NCI-H1436 treated with DMSO at 0.1 percent for 48 hours (cell line): Measurements from ENCODE around the gene SOX6.

Source experiments
- DNase-seq: peaks from one replicate; lab custom pipeline; 2025; lab: John Stamatoyannopoulos, UW

SOX6 gene

DNA sequence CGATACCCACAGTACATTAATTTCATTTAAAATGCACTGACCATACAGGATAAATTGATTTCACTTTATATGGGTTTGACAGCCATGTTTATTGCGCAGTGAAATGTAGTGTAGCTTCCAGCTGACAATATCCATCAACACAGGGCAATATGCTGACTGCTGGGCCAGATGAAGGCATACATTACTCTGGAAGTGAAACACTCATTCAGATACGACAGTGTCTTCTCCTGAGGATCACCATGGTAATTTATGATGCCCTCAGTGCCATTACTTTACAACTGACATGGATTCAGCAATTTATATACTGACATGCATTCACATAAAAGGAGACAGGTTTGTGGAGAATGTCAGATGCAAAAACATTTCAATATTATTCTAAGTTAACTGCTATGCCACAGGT, 365.1 kb downstream of the SOX6 start:
- no peak for DNase-seq

DNA sequence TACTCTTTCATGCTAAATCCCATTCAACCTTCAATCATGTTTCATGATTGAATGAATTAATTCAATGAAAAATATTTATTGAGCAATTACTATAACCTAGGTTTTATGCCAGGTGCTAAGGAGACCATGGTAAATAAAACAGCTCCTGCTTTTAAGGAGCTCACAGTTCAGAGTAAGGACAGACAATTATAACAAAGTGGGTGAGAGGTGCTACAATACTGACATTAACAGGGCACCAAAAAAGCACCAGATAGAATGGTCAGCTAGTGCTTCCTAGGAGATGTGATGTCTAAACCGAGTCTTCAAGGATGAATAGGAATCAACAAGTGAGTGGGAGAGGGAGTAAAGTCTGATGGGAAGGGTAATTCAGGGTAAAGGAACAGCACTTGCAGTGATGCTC, 366.7 kb downstream of the SOX6 start:
- DNase-seq = no peak

DNA sequence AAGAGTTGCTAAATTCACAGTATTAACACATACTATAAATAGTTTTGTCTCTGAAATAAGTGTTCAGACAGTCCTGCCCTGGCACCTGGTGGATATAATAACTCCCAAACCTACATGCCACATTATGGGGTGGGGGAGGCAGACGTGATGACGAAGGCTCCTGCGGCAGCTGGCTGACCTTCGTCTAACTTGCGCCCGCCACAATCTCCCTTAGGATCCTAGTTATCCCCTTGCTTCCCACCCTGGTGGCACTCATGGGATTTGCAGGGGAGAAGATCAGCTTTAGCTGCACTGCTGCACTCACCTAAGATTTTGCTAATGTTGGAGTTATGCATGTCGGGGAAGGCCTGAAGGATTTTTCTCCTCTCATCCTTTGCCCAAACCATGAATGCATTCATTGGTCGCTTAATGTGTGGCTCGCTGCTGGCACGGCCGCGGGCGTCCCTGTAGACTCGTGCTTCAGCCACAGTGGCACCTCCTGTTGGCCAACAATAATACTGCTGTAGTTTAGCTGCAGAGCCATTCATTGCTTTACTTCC, 367.6 kb downstream of the SOX6 start:
- no peak for DNase-seq

DNA sequence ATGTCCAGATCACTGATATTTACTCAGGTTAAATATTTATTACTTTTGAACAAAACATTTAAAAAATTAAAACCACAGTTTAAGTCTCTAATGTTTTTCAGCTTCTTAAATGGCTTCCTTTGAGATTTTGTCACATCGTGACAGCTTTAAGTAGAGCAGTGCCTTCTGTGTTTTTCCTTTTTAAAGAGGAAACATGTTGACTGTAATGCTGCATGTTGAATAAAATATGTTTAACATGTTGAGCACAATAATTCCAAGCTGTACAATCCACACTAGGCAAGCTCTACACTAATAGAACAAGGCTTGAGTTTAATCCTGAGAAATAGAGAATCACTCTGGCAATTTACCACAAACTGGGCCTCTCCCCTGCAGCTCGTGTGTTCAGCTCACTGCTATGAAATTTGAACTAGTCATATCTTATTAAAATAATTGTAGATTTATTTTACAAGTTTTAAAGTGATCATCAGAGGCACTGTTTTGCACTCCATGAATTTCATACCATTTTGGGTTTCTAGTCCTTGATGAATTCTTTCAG, 368.3 kb downstream of the SOX6 start:
- DNase-seq = no peak

DNA sequence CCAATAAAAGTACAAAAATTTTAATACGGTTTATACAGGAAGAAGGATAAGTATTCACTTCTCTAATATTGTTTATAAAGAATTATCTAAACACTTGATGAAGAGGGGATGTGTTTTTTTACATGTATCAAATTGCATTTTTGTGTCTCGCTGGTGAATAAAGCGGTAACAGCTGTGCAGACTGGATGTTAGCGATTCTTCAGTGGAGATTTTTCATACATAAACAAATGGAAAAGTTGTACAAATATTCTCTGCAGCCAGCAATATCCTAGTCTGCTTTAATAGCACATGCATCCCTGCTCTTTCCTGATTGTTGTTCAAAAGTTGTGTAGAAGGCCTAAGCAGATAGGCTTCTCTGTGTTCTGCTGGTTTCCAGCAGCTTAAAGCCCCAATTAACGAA, 369.3 kb downstream of the SOX6 start:
- DNase-seq = no peak

DNA sequence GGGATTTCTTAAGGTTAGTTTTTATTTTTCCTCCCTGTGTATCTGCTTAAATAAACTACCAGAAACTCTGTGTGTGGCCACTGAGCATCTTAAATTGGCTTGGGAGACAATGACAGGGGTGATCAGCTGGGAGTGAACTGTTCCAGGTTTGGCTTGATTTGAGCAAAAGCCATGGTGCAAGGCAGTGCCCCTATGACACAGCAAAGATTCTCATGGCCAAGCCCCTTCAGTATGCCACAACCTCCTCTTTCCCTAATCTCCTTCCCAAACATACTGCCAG, 370.5 kb downstream of the SOX6 start:
- no peak for DNase-seq

DNA sequence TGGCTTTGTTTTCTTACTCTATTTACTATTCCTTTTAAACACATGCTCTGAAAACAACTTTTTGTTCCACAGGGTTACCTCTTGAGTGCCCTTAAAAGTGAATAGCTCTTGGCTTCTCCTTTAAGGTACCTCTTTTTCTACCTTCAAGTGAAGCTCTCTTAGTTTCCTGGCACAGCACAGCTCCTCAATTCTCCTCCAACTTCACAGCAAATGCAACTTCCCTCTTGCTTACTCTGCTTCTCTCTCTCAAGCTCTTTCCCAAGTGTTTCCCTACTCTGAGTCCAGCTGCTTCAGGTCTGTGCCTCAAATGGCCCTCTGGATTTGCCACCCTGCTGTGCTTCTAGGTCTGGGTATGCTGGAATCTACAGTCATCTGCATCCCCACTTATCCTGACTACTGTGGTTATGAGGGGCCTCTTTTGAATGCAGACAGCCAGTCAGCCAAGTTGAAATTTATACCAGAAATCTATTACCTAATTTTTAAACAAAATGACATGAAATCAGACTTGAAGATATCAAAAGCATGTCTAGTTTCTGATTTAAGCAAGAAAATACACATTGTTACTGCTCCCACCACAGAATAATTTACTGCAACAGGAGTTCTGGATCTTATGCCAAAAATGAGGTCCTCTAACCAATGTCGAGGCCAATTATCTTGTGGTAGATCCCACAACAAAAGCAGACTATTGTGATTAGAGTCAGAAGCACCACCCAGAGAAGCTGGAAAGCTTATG, 371.1 kb downstream of the SOX6 start:
- no peak for DNase-seq

DNA sequence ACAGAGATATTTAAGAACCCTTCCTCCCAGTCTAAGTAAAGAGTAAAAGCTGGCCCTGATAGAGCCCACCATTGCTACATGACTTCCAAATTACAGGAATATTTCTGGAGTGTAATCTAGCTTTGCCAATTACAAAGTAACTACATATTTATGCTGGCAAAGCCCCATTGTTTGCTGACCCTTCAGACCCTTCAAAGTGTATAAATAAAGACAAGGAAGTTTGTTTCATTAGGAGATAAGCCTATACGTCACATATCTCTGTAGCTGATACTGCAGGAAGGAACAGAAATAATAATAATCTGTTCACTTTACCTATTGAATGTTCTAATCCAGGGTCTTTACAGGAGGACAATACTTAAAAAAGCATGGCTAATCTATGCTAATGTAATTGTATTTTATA, 375.1 kb downstream of the SOX6 start:
- DNase-seq = no peak

DNA sequence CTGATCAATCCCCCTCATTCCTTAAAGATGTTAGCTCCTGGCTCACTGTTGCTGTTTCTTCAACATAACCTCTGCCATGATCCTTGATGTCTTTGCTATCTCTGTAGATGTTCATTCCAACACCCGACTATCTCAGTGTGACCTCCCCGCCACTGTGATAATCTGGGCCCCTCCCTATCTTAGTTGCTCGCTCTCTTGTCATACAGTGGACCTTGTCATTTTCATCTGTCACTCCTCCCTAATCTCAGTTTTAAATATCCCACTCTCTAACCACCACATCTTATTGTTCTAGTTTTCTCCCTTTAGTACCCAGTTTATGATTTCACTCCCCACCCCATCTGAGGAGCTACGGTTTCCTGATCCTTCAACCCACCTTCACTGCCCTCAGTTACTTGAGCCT, 379.2 kb downstream of the SOX6 start:
- no peak for DNase-seq

DNA sequence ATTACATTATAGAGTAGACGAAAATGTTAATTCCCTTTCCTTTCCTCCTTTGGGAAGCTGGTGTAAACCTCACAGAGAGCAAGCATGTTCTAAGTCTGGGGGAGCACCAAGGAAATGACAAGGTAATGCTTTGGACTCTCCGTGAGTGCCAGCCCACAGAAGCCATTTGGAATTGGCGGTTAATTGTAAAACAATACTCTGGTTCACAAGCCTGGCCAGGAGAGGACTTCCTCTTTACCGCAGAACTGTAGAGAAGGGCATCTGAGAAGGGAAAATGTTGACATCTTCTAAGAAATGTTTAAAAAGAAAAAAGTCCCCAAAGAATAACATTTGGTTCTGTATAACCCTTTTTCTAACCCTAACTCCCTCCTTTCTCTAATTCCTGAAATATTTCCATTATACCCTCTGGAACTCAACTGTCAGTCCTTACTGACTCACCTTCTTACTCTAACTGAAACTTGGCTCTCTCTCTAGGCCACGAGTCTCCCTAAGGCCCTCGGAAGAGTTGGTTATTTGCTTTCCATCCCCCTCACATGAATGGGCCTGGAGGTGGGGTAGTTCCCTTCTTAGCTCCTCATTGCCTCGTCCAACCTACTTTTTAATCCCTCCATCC, 379.8 kb downstream of the SOX6 start:
- DNase-seq = no peak

DNA sequence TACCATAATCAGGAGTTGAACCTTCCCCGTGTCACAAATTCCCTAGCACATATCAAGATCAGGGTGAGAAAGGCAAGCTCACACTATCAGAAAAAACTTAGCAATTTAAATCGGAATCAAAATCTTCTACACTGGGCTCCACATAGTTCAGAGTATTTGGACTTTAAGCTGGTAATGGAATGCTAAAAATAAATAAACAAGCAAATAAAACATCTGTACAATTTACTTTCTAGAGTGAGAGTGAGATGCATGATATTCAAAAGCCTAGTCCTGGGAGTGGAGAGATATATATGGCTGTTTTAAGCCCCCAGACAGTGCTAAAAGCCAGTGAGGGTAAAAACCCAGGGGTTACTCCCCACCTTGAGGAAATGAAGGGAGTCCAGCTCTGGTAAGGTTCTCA, 380.6 kb downstream of the SOX6 start:
- no peak for DNase-seq

DNA sequence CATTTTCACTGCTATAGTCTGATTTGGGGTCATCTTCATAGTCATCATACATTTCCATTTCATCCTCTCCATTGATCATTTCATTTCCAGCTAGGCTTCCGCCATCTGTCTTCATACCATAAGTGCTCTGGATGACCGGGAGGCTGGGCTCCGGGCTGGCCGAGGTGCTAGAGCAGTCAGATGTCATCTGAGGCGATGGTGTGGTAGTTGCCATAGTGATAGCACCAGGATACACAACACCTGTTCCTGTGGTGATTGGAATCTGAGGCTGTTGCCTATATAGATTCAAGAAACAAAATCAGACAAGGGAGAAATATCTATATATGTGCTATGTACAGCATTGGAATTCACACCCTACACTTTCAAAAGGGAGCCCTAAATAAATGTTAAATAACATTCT, 383.5 kb downstream of the SOX6 start:
- DNase-seq = no peak

DNA sequence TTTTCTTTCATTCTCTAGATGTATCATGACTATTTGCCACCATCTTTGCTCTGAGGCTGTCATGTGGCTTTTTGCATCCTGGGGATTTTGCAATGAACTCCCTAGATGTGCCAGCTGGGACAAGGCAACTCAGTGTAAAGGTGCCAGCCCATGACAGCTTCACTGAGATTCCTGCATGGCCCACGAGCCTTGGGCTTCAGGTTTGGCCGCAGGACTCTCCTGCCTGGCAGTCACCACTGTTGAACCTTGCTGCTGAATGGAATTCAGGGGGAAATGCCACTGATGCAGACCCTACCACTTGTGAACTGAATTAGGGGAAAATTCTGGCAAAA, 385.2 kb downstream of the SOX6 start:
- DNase-seq = no peak

DNA sequence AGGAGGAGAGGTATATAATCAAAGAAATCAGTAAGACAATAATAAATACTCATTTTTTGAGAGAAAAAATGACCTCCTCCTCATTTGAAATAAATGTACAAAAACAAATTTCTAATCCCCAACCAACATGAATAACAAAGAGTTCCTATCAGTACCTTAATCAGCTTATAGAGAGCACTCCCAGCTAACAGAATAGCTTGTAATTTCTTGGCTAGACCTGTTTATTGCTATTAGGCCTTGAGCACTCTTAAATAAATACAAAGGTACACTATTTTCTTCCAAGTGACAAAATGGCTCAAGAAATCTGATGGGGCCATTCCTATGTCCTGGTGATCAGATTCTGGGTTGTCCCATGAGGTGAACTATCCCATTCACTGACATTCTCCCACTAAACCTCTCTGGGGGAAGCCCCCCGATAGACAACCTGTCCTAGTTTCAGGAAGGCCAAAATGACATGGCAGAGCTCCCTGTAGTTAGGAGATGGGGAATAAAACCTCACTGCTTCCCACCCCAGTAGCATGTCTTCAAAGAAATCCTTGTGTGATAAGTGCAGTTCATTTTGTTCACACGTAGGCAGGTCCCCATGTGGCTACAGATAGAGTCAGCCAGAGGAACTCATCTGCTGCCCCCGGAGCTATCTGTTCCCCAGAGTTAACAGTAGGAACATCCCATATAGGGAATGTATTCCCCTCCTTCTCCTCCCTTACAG, 385.7 kb downstream of the SOX6 start:
- DNase-seq = no peak

DNA sequence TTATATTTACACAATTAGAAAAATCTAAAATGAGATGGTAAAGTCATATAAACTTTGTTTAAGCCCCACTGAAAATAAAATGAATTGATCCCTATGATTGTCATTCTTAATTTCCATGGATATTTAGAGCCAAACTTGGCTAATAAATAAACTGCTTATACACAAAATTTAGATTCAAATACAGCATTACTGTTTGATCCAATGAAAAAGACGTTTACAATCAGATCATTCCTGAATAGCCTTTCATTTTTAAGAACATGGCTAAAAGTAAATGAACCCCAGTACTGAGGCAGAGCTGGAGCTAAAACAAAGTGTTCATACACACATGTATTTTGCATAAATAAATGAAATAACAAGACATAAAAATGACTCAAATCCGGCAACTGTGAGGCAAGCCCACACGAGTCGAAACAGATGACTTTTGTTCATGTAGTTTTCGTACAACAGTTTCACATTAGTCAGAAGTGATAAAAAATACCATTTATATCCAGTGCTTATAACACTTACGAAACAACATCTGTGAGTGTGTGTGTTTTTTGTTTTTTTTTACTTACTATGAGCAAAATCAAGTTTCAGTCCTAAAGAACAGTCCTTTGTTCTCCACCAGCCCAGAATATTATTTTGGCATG, 386.5 kb downstream of the SOX6 start:
- no peak for DNase-seq

DNA sequence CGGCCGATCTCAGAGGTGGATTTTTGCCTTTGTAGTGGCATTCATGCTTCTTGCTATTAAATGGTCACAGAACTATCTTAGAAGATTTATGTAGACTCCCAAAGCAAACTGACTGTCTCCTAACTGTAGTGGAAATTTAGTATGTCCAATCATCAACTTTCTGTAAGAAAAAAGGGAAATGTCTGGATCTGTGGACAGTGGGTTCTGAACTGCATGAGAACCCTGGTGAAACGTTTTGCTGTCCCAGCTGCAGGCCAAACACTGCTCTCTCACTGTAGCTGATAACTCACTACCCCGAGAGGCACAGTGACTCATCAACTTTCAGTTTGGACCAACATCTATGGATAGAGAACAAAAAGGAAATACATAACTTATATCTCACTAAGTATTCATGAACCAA, 387.1 kb downstream of the SOX6 start:
- no peak for DNase-seq

DNA sequence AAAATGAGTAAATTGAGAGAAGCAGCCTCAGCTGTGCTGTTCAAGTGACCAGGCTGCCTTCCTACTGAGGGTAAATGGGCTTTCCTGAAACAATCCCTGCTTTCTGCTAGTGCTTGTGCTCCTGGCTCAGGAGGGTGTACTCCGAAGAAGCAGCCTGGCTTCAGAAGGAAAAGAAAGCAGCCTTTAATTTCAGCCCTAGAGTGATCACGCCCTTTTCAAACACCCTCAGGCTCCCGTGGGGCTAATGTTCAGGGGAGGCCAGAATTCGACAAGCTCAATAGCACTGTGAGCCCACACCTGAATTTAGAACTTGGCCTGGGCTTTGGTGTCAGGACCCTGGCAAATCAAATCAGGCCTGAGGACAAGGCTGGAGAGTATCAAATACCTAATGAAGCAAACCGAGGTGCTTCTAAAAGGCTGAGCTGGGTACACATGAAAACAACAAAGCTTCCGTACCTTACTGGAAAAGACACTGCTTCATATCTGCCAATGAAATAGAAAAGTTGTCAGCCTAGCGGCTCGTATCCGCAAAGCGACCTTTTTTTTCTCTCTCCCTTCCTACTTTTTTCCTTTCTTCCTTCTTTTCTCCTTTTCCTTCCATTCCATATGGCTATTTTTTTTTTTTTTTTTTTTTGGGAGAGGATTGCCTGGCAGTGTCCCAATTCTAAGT, 387.8 kb downstream of the SOX6 start:
- no peak for DNase-seq

DNA sequence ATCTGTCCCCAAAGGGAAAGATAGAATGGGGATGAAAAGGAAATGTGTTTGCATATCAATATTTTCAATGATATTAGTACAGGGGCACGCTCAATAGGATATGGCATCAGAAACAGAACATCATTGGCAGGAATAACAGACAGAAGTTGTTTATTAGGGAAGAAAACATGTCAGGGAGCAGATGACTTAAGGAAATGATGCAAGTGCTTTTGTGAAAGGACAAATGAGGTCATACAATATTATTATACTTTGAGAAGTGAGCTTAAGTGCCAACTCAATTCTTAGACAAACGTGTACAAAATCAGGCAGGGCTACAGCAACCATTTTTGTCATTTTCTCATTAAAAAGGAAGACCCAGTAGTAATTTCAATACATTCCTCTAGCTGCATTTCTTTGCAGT, 388.4 kb downstream of the SOX6 start:
- no peak for DNase-seq

DNA sequence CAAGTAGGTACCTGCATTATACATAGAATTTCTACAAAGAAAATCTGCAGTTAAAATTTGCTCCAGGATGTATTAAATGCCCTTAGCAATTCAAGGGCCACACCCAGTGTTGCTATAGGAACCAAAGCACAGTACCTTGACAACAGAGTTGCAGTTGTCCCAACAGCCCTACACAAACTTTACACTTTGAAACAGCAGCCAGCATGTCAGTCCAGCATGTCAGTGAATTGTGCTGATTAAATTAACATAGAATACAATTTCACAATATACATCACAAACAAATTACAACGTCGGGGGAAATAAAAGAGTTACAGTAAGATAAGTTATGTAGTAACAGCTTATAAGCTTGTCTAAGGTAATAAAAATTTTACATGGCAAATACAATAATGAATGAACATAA, 389.2 kb downstream of the SOX6 start:
- DNase-seq = no peak

DNA sequence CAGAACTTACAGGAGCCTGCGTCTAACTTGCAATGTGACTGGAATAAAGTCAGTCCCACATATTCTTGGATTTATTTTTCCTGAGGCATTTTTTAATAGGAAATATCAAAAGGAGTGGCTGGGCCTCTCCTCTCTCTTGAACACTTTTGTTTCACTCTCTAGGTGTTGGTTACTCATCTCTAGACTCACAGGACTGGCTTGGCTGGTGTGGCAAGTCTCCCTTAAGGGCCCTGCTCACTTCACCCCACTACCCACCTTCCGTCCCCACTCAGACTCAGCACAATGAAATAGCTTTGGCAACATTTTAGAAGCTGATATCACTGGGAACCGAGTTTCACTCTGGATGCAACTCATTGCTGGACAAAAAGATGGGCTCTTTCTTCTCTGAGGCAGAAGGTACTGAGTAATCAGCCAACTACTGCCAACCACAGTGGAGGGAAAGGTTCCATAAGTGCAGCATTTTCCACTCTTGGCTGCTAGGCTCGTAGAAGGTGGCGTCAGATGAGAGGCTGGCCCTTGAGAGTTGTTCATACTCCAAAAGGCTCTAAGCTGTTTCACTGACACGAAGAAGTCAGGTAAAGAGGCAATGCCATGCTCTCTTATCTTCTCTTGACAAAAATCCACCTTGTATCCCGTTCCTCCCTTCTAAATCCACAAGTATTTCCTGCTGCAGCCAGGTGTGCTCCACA, 390.6 kb downstream of the SOX6 start:
- no peak for DNase-seq

DNA sequence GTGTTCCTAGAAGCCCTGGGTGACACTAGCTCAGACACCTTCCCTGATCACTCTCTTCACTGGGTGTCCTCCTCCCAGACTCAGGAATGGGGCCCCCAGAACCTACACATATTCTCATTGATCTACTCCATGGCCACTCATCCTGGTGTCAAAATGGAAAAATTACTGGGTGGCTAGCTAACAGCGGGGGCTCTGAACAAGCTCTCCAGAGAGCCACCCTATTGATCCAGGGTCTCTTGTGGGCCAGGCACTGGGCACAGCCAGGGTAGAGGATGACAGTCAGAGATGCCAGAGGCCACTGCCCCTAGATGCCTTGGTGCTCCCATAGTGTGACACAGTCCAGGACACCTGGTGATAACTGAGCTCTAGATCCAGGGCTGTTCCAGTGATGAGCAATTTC, 393.1 kb downstream of the SOX6 start:
- no peak for DNase-seq

DNA sequence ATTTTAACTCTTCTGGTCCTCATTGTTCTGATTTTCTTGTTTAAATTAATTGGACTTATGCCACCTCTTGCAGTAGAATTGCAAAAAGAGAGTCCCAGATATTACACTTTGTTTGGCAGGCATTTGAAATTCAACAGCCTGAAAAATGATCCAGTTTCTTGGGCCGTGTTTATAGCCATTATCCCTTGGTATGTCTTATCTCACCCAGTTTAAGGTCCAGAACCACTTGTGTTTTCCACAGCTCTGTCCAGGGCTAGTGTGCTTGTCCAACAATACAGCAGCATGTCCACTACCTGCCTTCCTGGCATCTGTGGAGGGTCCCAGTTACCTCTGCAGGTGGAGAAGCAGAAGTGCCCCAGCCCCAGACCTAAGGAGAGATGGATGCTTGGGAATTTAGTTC, 397.4 kb downstream of the SOX6 start:
- no peak for DNase-seq
